ENCODE results near the gene TIAM2. TPM values are rescaled to one million over a fixed set of nuclear protein-coding genes. Genes with fewer than 3 reads are reported as not detected.

TIAM2 gene
- total RNA-seq, 1 donor from 2014 or later: 5.9 TPM

DNA sequence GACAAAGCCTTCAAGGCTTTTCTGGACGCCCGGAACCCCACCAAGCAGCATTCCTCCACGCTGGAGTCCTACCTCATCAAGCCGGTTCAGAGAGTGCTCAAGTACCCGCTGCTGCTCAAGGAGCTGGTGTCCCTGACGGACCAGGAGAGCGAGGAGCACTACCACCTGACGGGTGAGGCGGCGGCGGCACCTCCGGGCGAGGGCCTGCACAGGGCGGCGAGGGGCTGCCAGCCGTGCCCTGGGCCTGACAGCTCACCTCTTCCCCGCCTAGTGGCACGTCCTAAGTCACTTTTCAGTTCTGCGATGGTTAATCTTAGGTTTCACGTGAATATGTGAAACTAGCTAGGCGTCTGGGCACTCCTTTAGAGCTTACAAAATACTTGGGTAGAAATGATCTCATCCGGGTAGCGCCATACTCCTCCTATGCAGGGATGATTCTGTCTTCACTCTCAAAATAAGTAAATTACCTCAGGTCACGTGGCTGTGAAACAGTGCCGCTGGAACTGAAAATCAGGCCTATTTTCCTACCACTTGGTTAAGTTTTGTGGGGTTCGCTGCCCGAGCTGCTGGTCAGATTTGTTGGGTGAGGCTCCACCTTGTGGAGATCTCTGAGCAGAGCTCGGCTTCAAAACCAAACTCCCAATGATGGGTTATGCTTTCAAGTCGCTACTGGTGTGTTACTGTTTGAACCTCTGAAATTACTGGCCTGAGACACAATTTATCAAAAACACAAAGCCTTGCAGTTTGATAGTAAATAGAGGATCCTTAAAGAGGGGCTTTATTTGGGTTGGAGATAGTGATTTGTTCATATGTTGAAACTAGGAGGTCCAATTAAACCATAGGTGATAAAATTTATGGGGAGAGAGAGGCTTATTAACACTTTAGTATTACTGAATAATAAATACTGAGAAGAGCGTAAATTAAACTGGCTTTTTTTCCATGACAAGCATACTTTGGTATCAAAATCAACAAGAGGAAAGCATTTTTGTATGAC lies 253.2 kb downstream of the TIAM2 start:
- peaks cover 24% of the 10 kb centered on the region for H3K36me3 ChIP-seq
- peak; percentile 94 to 95 for ATAC-seq
- intact Hi-C loops (cut with DNase I): no loop called here
- peak overlapping the region; percentile 34 for H3K4me3 ChIP-seq
- TF ChIP-seq, protein P1, sequence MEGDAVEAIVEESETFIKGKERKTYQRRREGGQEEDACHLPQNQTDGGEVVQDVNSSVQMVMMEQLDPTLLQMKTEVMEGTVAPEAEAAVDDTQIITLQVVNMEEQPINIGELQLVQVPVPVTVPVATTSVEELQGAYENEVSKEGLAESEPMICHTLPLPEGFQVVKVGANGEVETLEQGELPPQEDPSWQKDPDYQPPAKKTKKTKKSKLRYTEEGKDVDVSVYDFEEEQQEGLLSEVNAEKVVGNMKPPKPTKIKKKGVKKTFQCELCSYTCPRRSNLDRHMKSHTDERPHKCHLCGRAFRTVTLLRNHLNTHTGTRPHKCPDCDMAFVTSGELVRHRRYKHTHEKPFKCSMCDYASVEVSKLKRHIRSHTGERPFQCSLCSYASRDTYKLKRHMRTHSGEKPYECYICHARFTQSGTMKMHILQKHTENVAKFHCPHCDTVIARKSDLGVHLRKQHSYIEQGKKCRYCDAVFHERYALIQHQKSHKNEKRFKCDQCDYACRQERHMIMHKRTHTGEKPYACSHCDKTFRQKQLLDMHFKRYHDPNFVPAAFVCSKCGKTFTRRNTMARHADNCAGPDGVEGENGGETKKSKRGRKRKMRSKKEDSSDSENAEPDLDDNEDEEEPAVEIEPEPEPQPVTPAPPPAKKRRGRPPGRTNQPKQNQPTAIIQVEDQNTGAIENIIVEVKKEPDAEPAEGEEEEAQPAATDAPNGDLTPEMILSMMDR (IDR thresholded peaks at IDR 0.05): peak; percentile 69
- H3K27me3 ChIP-seq (ENCODE audit: low read depth): no peaks in the 10 kb centered on the region
- peak overlapping the region; percentile 70 for H3K27ac ChIP-seq
- DNase-seq: peak; percentile 80
- no peaks in the 10 kb centered on the region for H3K9me3 ChIP-seq
- H3K4me1 ChIP-seq: no peaks in the 10 kb centered on the region

DNA sequence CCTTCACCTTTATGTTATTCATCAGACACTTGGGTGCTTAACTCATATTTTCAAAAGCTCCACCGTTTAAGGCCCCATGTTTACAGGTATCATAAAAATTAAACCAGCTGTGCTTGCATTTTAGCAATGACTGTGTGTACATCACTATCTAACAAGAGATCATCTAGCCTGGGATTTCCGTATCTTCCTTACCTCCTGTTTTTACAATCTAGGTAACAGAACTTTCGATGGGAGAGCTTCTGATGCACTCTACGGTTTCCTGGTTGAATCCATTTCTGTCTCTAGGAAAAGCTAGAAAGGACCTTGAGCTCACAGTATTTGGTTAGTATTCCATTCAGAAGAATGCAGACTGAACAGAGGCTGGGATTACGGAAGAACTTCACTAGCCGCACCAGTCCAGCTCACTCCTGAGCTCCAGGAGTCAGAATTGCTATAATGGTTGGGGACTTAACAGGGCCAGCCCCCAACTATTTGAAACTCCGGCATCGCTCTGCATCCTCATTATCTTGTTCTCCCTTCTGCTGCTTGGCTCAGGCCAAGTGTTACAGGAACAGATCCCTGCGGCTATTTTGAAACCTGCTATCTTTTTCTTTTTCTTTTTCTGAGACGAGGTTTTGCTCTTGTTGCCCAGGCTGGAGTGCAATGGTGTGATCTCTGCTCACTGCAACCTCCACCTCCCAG lies 255.7 kb downstream of the TIAM2 start:
- Histone ChIP-seq H3K9me3 (no peaks in the 10 kb centered on the region), H3K36me3 (peaks cover 48% of the 10 kb centered on the region), H3K27me3 (ENCODE audit: low read depth) (no peaks in the 10 kb centered on the region), H3K4me1 (no peaks in the 10 kb centered on the region), H3K27ac (no peak overlapping the region), H3K4me3 (no peak overlapping the region)
- TF ChIP-seq, protein P1 (IDR thresholded peaks at IDR 0.05): no peak
- no peak for DNase-seq
- ATAC-seq: no peak
- intact Hi-C loops (cut with DNase I): no loop called here

DNA sequence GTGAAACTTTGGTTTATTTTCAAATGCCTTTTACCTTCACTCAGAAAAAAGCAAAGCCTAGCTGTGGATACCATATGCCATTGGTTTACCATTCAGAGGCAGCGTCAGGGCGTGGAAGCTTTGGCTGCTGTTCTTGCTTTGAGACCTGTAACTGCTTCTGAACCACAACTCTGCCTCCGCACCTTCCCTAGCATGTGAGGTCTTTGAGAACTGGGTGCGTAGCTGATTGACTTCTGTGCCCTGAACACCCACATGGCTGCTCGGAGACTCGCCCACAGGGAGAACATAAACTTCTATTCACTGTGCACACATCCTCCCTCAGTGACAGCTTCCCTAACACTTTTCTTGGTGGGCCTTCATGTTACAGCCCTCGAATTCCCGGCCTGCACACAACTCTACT lies 257.5 kb downstream of the TIAM2 start:
- ATAC-seq (no peak), DNase-seq (no peak)
- H3K9me3 ChIP-seq: no peaks in the 10 kb centered on the region
- H3K27me3 ChIP-seq (ENCODE audit: low read depth): no peaks in the 10 kb centered on the region
- intact Hi-C loops (cut with DNase I): no loop called here
- H3K27ac ChIP-seq: no peak overlapping the region
- no peaks in the 10 kb centered on the region for H3K4me1 ChIP-seq
- H3K4me3 ChIP-seq: no peak overlapping the region
- TF ChIP-seq, protein P1 (IDR thresholded peaks at IDR 0.05): no peak
- H3K36me3 ChIP-seq: peaks cover 65% of the 10 kb centered on the region

DNA sequence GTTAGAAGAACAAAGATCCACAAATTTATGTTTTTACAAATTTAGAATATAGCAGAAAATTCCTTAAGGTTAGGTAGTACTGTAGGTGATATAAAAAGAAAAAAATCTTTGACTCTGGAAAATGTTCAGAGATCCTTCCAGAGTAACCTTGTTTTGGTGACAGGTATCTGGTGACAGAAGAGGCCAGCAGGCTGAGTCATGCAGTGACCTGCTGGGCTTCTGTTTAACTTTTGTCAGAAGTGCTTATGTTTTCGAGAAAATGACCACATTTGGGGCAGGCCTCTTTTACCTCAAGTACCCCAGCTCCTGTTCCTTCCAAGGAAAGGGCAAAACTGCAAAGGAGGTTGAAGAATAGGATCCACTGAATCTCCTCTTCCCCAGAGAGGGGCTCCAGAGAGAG lies 258.2 kb downstream of the TIAM2 start:
- Histone ChIP-seq H3K27ac (no peak overlapping the region), H3K27me3 (ENCODE audit: low read depth) (no peaks in the 10 kb centered on the region), H3K4me1 (no peaks in the 10 kb centered on the region), H3K36me3 (peaks cover 73% of the 10 kb centered on the region), H3K9me3 (no peaks in the 10 kb centered on the region), H3K4me3 (no peak overlapping the region)
- intact Hi-C loops (cut with DNase I): no loop called here
- TF ChIP-seq, protein P1 (IDR thresholded peaks at IDR 0.05): no peak
- ATAC-seq (peak in 1 of 2 donors; percentile 77), DNase-seq (no peak)

DNA sequence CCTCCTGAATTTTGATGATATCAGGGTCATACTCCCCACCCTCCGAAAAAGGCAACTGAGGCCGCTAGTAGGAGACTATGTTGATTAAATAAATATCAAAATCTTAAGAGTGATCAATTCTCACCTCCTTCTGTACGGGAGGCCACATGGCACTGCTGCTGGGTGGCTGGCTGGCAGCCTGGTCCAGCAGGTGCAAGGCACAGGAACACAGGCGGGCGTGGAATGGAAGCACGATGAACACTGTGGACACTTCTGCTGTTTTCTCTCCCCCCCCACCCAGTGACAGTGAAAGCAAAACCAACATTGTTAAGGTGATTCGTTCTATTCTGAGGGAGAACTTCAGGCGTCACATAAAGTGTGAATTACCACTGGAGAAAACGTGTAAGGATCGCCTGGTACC lies 259.0 kb downstream of the TIAM2 start:
- Histone ChIP-seq H3K4me3 (no peak overlapping the region), H3K27me3 (ENCODE audit: low read depth) (no peaks in the 10 kb centered on the region), H3K36me3 (peaks cover 81% of the 10 kb centered on the region), H3K9me3 (no peaks in the 10 kb centered on the region), H3K4me1 (no peaks in the 10 kb centered on the region), H3K27ac (no peak overlapping the region)
- TF ChIP-seq, protein P1 (IDR thresholded peaks at IDR 0.05): no peak
- no peak for ATAC-seq
- intact Hi-C loops (cut with DNase I): no loop called here
- no peak for DNase-seq

Measured in lower lobe of right lung (tissue), 2 donors.